Activated CD4-positive, alpha-beta T cell treated with anti-CD3 and anti-CD28 coated beads for 1 hour (primary cell): Measurements from ENCODE around the gene PKD1L1.
"Not testable (repeated sequence)": the region's sequence is repeated elsewhere in the genome, so short reads cannot be mapped to it uniquely, and the experiment has no call there.

Experiments
- DNase-seq: peaks from one replicate; pipeline ENCODE4 v3.0.0-alpha.2; 2020

The PKD1L1 gene

DNA sequence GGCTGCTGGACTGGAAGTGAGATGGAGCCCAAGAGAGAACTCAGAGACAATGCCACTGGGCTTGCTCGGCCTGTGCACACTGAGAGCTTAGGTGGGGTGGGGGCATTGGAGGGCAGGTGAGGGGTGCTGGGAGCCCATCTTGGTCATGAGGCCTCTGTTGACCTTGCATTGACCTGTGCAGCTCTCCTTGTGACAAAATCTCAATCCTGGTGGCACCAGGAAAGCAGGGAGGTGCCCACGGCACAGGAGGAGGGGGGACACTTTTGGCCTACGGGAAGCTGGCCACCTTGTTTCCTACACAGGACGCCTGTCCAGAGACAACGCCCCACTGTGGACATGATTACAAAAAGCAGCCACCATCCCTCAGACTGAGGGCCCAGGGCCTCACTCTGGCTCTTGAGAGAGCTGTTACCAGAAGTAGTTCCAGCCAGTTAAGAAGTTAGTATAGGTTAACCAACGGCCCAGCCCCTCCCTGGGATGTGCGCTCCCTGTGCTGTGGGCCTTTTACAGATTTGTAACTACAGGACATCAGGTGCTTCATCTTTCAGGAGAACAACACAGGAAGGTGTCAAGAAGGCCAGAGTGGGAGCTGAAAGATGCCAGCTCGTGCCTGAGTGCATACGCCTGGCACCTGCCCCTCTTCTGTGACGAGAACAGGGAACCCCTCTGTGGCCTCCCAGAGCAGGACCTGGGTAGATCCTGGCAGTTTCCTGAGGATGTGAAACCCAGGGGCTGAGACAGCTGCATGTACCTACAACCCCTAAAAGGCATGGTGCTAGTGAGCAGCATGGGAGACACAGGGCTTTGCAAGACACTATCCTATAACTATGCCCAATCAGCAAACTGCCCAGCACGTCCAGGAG is 10.3 kb downstream of the PKD1L1 start:
- no peak for DNase-seq

DNA sequence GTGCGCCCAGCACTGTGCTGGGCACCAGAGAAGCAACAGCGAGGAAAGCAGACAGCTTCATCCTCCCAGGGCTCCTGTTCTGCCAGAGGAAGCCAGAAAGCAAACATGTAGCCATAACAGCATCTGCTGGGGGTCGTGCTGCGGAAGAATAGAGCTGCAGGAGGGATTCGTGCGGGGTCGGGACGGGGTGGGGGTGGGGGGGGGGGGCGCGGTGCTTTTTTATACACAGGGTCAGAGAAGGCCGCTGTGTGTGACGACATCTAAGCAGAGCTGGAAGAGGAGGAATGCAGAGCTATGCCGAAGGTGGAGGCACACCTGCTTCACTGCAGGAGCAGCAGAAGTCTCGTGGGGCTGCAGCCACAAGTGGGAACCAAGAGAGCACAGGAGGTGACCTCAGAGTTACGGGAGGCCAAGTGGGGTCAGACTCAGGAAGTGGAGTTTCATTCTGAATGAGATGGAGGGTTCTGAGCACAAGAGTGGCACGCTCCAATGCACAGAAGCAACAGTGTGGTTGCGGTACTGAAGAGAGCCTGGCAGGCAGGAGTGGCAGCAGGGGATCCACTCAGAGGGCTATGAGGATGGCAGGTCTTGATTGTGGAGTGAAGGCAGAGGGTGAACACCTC is 11.1 kb downstream of the PKD1L1 start:
- DNase-seq, result no peak

DNA sequence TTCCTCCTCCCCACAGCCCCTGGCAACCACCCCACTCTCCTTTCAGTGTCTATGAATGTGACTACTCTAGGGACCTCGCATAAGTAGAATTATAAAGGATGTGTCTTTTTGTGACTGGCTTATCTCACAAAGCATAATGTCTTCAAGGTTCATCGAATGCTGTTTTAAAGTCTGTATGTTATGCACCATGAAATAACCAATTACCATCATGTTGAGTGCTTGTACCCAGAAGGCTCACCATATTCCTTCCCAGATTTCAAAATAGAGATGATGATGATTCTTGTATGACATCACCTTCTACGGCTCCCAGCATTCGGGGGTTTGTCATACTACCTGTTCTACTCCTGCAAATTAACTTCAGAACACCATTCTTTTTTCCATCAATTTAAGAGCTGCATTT is 11.9 kb downstream of the PKD1L1 start:
- no peak for DNase-seq

DNA sequence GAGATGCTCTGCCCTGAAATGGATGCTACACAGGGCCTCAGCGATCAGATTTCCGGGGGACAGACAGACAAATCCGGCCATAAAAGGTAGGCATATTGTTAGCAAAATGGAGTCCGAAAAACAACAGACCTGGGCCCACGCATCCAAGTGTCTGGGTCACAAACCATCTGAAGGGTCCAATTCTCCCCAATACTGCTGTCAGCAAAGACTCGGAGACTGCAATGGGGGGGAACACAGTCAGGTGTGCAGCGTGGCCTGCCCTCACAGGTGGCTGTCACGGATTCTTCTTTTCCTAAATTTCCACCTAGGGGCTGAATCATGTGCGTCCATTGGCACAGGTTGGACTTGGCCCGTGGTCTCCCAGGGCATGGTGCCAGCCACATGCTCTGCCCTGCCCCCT is 12.9 kb downstream of the PKD1L1 start:
- no peak for DNase-seq

DNA sequence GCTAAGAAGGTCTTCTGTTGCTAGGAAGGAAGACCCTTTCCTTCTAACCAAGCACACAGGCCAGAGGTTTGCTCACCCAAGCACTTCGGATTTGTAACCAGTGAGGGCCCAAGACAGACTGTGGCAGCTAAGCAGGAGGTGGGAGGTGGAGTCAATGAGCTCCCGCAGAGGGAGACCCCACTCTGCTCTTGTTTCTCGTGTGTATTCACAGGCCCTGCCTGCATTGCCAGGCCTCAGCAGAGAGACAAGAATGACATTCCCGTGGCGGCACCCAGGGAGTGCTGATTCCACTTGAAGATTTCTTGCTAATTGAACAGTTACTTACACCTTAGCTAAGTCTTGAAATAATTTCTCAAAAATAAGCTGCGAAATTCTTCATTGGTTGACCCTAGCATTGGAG is 13.4 kb downstream of the PKD1L1 start:
- no peak for DNase-seq

DNA sequence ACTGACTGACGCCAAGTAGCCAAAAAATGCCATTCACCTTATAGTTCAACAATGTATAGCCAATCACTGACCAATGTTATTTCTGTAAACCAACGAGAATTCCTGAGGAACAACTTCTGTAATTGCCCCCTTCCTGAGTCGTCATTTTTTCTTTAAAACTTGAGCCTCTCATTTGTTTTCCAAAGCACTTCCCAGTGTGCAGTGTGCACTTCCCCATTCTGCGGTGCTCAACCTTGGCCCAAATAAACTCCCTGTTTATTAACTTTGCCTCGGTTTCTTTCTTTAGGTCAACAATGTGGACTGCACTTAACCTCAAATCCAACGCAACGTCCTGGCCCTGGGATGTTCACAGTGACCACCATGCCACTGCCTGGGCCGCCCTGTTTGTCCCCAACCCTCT is 15.1 kb downstream of the PKD1L1 start:
- DNase-seq, result no peak

DNA sequence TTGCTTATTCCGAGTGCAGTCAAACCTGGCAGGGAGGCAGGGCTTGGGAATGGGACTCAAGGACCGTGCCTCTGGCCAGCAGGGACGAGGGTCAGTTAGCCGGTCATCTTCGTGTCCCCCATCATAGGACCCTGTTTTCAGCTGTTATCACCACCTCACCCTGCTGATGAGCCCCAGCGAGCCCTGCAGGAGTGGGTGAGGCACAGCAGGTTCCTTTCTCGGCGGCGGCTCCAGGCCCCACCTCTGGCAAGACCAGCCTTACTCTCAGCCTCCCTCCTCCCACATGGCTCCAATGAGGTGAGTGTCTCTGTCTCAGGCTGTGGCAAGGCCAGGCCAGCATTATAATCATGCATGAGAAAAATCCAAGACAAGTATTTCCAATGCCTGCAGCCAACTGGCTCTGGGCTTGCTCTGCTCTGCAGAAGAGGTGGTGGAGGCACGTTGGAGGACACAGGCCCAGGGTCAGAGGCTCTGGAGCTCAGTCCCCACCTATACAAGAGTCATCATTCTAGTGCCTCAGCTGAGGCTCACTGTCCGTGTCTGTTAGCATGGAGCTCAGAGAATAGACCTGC is 15.7 kb downstream of the PKD1L1 start:
- no peak for DNase-seq

DNA sequence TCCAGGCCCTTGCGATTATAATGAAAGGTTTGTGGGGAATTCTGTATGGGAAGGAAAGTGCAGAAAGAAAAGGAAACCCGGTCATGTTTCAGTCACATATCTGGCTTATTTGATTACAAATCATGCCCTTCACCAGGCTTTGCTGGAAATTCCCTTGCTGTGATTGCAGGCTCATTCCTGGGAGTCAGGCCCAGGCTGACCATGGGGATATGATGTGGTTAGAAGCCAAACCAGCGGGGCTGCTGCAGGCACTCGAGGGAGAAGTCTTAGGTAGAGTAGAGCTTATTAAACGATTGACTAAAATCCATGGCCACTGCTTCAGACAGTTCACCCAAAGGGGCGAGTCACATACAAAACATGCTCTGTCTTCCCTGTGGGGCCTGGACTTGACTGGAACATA is 16.2 kb downstream of the PKD1L1 start:
- DNase-seq, result no peak

DNA sequence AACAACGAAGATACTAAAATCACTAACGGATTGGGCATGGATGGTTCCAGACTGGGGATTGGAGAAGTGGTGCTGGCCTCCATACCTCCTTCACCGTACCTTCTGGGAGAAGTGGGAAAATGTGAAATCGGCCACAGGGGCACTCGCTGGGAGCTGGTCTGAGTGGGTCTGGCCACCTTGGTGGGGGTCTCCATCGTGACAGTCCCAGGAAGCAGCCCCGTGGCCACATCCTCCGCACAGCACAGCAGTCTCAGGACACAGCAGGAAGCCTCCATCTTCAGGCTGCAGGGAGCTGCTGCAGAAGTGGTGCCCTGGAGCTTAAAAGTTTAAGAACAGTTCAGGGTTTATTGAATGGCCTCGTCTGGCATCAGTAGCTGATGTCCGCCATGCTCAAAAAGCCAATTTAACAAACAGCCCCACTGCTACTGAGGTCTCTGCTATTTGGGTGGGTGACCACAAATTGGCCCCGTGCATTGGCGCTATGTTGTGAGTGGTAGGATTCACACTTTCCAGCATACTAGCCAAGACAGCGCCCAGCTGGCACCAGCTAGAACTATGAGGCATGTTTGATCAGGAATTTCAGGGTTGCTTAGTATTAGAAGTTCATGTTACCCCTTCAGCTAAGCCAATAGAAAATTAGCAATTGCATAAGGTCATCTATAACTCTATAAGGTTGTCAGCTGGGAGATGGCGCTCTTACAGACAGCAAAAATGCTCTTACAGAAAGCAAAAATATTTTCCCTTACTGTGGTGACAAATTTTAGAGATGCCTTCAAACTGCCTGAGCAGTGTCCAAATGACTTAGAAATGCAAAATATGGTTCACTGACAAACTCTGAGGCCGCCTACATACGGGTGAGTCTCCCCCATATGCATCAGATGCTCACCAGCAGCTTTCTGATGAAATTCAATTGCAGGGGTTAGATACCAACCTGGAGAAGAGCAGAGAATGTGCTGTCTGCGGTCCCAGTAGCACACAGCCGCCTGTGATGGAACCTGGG is 17.0 kb downstream of the PKD1L1 start:
- no peak for DNase-seq

DNA sequence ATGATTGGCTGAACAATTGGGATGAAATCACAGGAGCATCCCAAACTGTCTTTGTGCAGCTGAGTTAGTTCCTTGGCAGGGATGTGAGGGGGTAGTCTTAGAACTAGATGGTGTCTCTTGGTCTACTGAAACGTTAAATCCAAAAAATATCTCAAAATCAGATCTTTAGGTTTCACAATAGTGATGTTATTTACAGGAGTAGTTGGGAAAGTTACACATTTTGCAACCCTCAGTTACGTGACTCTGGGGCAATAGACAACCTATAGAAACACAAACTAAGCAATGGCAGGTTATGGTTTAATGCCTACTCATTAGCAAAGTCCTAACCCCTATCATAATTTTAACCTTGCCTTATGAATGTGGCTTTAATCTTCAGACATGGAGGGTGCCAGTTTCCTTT is 24.0 kb downstream of the PKD1L1 start:
- DNase-seq, result no peak

DNA sequence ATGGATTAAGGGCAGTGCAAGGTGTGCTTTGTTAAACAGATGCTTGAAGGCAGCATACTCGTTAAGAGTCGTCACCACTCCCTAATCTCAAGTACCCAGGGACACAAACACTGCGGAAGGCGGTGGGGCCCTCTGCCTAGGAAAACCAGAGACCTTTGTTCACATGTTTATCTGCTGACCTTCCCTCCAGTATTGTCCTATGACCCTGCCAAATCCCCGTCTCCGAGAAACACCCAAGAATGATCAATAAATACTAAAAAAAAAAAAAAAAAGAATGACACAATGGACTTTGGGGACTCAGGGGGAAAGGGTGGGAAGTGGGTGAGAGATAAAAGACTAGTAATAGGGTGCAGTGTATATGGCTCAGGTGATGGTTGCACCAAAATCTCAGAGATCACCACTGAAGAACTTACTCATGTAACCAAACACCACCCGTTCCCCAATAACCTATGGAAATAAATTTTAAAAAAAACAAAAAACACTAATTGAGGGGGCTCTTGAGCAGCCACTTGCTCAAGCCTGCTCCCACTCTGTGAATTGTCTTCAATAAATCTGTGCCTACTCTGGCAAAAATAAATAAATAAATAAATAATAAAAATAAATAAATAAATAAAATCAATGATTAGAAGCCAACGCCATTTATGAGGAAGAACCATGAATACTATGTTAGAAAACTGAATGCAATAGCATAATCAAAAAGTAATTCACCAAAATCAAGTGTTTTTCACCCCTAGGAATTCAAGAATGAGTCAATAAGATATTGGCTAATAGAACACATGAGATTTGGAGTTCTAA is 25.0 kb downstream of the PKD1L1 start:
- not testable (repeated sequence) for DNase-seq

DNA sequence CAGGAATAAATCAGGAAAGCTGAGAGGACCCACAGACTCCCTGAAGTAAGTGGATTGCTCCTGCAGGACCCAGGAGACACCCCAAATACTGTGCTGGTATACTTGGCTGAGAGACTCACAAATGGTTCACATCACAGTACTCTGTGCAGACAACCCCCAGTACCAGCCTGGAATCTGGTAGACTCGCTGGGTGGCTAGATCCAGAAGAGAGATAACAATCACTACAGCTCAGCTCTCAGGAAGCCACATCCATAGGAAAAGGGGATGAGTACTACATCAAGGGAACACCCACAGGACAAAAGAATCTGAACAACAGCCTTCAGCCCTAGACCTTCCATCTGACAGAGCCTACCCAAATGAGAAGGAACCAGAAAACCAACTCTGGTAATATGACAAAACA is 31.8 kb downstream of the PKD1L1 start:
- DNase-seq, result not testable (repeated sequence)

DNA sequence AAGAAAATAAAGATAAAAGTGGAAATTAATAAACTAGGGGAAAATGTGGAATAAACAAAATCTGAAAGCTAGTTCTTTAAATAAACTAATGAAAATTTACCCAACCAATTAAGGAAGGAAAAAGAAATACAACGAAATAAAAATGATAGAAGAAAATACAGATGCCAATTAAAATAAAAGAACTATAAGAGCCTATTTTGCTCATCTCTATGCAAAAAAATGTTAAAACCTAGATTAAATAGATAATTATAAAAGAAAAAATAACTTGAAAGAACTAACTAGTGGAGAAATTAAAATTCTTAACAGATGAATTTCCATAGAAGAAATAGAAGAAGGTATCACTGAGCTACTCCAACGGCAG is 32.7 kb downstream of the PKD1L1 start:
- no peak for DNase-seq

DNA sequence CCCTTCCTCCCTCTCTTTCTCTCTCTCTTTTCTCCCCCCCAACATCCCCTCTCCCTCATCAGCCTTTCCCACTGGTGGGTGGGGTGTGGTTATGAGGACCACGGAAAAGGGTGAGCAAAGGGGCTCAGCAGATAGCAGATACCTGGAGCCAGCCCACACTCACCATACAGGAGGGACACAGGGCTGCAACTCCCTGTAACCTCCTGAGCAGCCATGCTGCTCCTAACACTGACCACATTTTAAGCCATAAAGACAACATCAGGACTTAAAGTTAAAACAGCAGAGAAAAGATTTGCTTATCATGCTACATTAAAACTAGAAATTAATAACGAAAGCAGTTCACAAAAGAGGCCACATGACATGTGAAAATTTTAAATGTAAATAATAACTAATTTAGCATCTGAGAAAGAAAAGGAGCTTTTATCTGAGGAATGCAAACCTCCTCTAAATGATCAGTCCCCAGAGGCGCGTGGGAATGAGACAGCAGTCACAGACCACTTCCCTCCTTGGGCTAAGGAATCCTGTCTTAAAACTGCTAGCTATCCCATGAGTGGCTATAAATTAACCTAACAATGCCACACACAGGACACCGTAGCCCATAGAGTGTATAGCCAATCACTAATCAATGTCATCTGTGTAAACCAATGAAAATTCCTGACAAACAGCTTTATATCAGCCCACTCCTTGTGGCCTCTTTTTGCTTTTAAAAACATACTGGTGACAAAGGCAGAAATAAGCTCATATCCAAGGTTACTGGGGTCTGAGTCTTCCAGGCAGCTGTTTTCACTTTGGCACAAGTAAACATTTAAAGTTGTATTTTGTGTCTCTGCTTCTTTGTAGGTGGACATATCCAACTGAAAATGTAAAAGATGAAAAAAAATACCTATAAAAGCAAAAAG is 33.3 kb downstream of the PKD1L1 start:
- DNase-seq, result no peak

DNA sequence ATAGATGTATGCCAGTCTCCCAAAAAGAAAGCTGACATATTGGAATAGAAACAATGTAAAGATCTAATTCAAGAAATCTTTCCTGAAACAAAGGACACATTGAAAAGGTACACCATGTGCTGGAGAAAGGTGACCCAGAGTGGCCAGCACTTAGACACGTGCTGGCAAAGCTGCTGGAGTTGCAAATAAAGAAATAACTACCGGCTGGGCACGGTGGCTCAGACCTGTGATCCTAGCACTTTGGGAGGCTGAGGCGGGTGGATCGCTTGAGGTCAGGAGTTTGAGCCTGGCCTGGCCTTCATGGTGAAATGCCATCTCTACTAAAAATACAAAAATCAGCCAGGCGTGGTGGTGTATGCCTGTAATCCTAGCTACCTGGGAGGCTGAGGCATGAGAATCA is 35.9 kb downstream of the PKD1L1 start:
- no peak for DNase-seq

DNA sequence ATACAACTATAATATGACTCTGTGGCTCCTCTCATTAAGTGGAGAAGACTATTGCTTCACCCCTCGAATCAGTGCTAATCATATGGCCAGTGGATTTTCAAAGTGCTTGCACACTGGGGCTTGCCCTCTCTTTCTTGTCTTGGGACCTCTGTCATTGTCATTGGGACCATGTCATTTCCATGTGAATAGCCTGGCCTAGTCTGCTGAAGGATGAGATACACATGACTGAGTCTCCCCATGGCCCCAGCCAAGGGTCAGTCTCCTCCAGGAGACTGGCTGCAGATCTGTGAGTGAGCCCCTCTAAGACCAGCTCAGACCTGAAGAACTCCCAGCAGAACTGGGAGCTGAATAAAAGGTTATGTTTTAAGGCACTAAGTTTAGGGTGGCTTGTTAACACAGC is 39.5 kb downstream of the PKD1L1 start:
- no peak for DNase-seq

DNA sequence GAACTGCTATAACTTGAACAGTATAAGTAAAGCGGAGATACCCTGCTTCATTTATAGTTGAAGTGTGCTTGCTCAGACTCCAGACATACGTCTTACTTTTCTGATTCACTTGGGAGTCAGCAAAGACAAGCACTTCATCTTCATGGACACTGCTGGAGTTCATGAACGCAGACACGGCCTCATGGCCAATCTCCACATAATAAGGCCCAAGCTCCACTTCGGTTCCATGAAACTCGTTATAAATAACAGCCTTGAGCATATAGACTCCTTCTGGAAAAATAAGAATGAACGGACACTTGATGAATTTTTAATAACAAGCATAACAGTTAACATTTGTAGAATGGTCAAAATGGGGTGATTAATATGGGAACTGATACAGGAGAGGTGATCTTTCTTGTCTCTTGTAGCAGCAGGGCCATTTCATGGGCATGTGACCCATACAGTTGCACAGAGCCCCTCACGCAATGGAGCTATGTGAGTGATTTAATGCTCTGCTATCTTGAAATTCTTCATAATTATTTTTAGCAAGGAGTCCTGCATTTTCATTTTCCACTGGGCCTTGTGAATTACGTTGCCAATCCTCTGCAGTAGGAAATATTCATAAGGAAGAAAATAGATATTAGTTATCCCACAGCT is 40.2 kb downstream of the PKD1L1 start:
- DNase-seq, result no peak

DNA sequence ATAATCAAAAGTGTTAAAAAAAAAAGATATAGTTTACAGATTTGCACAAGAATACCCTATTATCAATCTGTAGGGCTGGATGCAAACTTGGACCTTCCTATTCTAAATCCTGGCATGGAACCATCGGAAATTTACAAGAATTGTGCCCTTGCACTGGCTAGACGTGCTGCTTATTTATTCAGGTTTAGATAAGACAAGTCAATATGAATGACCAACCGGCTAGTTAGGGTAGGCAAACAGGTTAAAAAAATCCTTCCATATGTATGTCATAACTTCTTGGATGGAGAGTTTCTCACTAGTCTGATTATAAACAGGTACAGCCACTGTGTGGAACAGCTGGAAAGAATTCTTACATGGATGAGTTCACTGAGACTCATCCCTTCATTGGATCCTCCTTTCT is 41.4 kb downstream of the PKD1L1 start:
- no peak for DNase-seq

DNA sequence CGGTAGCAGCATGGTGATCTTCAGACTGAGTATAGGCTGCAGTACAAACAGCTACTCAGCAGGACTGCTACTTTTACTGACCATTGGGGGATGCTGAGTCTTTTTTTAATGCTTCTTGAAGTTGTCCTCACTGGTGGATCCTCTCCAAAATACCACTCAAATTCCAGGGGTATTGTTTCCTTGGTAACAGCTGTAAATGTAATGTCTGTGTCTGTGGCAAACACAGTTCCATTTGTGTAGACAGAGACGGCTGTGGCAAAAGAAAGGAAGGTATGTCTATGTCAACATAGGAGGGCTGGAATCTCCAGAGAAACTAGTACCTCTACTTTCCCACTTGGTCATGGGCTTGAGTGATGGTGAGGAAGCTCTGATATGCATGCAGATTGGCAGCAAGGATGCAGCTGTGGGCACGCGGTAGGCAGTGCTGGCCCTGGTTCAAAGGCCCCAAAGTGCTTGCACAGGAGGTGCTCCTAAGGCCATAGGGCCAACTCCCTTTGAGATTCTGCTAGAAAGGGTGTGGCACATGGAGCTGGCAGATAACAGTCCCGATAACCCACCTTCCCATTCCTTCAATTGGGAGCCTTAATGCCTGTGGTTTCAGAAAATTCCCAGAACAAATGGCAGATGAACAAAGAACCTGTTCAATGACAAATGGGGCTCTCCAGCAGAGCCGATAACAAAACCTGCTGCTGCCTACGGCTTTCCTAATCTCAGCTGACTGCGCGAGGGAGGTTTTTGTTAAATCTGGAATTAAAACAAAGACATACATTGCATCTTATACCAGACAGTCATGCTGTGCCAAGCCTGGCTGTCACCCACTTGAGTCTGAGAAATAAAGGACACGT is 43.0 kb downstream of the PKD1L1 start:
- no peak for DNase-seq

DNA sequence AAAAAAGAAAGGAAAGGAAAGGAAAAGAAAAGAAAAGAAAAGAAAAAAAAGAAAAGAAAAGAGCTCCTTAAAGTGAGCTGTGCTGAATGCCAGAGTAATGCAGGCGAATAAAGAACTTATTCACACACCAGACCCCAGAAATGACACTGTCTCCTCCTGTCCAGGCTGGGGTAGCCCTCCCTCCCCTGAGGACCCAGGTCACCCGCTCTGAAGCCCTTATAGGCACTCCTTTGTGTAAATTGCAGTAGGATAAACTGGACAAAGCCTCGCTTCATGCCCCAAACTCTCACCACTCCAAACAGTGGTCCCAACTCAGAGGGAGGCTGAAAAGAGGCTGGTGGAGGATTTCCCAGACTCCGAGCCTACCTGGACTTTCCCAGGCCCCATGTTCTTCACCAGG is 46.3 kb downstream of the PKD1L1 start:
- DNase-seq, result no peak
